T-helper 1 cell (primary cell): Measurements from ENCODE around the gene SPSB1.

Source experiments
- DNase-seq, 5 donors: peaks; one replicate each; pipeline ENCODE4 v3.0.0-alpha.2; 2012 to 2020

Gene SPSB1

GRCh38 chr1:9397997-9398526, 105.4 kb downstream of the SPSB1 start:
- no peak for DNase-seq

- DNase-seq = no peak
Measured at GRCh38 chr1:9399510-9400424, 107.1 kb downstream of the SPSB1 start.

DNA sequence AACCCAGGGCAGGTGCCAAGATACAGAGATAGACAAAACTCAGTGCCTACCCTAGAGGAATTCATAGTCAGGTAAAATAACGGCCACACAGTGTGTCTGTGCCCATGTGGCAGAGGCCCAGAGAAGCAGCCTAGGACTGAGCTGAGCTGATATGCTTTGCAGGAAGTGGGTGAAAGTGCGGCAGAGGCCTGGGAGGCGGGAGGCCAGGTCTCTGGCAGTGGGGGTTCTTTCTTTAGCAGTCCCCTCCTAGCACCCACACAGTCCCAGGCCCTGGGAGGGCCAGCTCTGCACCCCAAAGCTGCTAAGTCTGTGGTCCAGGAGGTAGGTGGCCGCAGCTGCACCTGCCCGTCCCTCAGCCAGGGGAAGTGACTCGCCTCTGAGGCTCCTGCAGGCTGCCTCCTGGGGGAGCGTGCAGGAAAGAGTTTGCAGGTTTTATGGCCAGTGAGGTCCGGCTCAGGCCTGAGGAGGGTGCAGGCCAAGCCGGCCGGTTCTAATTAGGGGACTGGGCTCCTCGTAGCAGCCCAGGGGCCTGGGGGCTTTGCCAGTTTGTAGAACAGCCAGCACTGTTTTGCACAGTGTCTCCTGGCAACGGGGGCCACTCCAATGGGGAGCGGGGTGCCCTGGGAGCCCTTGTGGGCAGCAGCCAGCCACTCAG, 107.9 kb downstream of the SPSB1 start:
- DNase-seq = peak in 1 of 5 donors; percentile 36

DNA sequence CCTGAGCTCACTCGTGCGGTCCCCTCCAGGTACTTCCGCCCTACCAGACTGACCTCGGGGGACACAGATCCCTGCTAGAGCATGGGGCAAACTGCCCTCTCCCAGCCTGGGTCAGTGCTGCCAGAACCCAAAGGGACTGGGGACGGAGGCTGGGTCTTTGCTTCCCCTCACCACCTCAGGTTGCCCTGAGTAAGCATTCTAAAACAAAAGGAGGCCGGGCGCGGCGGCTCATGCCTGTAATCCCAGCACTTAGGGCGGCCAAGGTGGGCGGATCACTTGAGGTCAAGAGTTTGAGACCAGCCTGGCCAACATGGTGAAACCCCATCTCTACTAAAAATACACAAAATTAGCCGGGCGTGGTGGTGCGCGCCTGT, 108.4 kb downstream of the SPSB1 start:
- no peak for DNase-seq

DNA sequence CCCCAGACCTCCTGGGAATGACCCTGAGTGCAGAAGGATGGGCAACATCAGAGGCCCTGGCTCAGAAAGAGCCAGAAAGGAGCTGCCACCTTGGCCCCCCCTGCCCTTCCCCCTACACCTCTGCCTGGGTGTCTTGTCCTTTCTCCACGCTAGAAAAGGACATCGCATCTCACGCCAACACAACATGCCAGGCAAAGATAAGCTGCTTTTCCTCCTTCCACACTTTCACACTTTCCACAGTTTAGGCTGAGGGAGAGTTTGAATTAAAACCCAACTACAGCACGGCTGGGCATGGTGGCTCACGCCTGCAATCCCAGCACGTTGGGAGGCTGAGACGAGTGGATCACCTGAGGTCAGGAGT, 109.5 kb downstream of the SPSB1 start:
- DNase-seq = no peak

GRCh38 chr1:9402717-9403225, 110.1 kb downstream of the SPSB1 start:
- DNase-seq = no peak

DNA sequence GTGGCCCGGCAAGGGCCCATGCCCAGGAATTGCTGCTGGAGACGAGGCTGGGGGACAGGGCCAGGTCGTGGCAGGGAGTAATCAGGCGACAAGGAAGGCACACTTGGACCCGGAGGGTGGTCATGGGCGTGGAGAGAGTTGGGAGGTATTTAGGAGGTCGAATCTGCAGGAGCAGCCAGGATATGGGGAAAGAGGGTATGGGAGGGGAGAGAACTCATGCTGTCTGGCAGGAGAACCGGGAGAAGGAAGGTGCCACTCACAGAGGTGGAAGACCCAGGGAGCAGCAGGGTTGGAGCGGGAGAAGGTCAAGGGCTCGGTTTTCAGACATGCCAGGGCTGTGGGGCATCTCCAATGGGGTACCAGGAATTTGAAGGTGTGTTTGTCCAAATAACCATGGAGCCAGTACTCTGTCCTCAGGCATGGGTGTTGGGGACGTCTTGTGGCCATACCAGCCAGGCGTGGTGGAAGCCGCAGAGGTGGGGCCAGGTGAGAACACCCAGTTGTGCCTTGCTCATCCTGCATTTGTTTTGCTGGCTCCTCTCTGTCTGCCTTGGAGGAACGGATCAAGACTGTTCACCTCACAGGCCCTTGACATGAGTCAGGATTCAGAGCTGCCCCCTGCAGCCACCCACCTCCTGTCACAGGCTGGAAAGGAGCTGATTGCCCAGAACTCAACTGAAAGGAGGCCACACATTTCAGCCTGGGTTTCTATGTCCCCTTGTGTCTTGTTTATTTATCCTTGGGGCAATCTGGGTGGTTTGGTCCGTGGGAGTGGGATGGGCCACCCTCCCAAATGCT, 111.6 kb downstream of the SPSB1 start:
- DNase-seq = no peak

DNA sequence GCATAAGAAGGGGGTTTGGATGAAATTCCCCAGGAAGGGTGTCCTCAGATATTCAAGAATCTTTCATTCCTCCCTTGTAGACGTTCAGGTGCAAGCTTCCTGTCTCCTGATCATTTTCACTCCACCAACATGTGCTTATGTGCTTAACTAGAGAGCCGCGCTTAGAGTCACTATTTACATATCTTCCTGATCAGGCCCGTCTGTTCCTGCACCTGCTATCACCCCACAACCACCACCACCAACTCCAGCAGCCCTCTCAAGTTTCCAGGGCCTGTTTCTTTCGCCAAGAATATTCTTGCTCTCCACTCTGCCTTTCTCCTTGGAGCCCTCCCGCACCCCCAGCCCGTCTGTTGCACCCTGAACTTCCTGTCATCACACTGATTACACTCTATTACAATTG, 113.4 kb downstream of the SPSB1 start:
- DNase-seq = no peak

- peak in 1 of 5 donors; percentile 77 for DNase-seq
Measured at GRCh38 chr1:9410737-9411297, 118.1 kb downstream of the SPSB1 start.

DNA sequence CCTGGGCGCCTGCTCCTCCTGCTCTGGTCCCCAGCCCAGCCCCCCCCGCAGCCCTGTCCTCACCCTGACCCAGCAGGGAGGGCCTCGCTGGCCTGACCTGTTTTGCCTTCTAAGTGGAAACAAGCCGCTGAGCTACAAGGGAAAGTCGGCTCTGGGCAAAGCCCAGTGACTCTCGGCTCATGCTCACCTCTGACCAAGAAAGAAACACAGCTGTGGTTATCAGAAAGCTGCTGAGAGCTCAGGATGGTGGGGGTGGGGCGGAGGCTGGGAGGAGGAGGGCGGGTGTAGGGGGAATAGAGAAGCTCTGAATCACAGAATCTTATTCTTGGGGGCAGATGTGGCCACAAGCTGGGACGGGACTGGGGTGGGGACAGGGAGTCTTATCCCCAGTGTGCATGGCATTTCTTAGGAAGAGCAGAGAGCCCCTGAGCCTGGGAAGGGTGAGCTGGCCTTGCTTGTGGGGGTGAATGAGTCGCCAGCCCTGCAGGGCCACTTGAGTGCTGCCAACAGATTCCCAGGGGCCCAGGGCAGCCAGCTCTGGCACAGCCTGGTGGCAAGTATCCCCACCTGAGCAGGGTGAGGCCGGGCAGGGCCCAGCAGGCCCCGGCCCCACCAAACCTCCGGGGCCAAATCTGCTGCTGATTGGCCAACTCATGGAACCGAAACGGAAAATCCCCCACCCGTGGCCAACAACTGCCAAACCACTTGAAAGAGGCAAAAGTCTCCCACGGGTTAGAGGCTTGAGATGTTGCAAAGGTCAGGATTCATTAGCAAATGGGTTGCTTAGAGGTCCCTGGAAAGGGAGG, 120.6 kb downstream of the SPSB1 start:
- peak in 1 of 5 donors; percentile 88 for DNase-seq

DNA sequence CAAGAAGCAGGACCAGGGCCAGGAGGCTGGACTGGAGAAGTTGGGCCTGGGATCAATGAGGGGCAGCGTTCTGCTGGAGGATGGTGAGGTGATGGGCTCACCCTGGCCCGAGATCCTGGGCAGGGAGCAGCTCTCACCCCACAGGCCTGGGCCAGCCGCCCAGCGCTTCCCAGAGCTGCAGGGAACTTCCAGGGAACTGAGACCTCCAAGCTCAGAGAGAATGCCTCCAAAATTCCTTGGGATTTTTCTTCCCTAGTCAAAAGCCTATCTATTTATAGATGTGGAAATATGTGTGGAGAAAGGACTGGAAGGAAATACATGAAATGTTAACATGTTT, 121.2 kb downstream of the SPSB1 start:
- no peak for DNase-seq

GRCh38 chr1:9416506-9416905, 123.8 kb downstream of the SPSB1 start:
- DNase-seq = no peak

DNA sequence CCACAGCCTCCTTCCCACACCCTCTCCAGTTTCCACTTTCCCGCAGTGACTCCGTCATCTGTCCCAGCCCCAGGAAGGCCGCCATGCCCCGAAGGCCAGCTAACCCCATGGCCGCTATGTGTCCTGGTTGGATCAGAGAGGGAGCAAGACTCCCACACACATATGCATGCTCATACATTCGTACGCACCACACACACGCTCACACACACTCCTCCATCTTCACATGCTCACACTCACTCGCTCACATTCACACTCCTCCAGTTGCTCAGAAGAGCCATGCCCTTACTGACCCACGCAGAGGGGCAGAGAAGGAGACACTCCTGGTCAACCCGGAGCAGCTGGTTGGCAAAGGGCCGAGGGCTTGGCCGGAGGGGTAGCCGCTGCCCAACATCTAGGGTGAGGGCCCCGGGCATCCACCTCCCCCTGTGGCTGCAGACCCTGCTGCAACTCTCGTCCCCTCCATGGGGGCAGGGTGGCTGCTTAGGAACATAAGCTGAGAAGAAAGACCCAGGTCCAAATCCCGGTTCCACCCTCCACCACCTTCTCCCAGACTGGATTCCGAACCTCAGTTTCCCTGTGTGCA, 124.3 kb downstream of the SPSB1 start:
- DNase-seq = no peak

- peak in 1 of 5 donors; percentile 74 for DNase-seq
Measured at GRCh38 chr1:9417695-9418094, 125.0 kb downstream of the SPSB1 start.

- DNase-seq = no peak
Measured at GRCh38 chr1:9418851-9419250, 126.2 kb downstream of the SPSB1 start.
